Mucosa of rectum (tissue), 2 donors: Measurements from ENCODE around the gene LRP3.
"Not testable (repeated sequence)": the region's sequence is repeated elsewhere in the genome, so short reads cannot be mapped to it uniquely, and the experiment has no call there.

Experiments
- H3K27ac ChIP-seq, 2 donors: one replicate each; pipeline ENCODE4 v1.7.0; 2013; ENCODE audit warnings: inconsistent platforms in 2 of 2, low read depth in 2 of 2, low read length in 2 of 2
- H3K27me3 ChIP-seq, 2 donors: one replicate each; pipeline ENCODE4 v1.7.0; 2013; ENCODE audit warnings: low read length in 2 of 2; ENCODE audit not compliant: control insufficient read depth in 2 of 2, insufficient read depth in 2 of 2
- H3K36me3 ChIP-seq, 2 donors: one replicate each; pipeline ENCODE4 v1.7.0; 2013; ENCODE audit warnings: low read length in 2 of 2; ENCODE audit not compliant: control insufficient read depth in 2 of 2, insufficient read depth in 2 of 2
- H3K4me1 ChIP-seq, 2 donors: one replicate each; pipeline ENCODE4 v1.7.0; 2013; ENCODE audit warnings: low read length in 2 of 2, mild to moderate bottlenecking in 1 of 2; ENCODE audit not compliant: control insufficient read depth in 2 of 2, insufficient read depth in 2 of 2
- H3K4me3 ChIP-seq, 2 donors: one replicate each; pipeline ENCODE4 v1.7.0; 2013; ENCODE audit warnings: low read length in 2 of 2
- H3K9ac ChIP-seq, 2 donors: one replicate each; pipeline ENCODE4 v1.7.0; 2013; ENCODE audit warnings: low read length in 2 of 2, low read depth in 1 of 2, mild to moderate bottlenecking in 1 of 2
- H3K9me3 ChIP-seq, 2 donors: one replicate each; pipeline ENCODE4 v1.7.0; 2013; ENCODE audit warnings: low read length in 2 of 2; ENCODE audit not compliant: control insufficient read depth in 2 of 2
- donor health status: healthy.
- donor health status: Normal muscosa, but diverticular disease.

Gene LRP3

DNA sequence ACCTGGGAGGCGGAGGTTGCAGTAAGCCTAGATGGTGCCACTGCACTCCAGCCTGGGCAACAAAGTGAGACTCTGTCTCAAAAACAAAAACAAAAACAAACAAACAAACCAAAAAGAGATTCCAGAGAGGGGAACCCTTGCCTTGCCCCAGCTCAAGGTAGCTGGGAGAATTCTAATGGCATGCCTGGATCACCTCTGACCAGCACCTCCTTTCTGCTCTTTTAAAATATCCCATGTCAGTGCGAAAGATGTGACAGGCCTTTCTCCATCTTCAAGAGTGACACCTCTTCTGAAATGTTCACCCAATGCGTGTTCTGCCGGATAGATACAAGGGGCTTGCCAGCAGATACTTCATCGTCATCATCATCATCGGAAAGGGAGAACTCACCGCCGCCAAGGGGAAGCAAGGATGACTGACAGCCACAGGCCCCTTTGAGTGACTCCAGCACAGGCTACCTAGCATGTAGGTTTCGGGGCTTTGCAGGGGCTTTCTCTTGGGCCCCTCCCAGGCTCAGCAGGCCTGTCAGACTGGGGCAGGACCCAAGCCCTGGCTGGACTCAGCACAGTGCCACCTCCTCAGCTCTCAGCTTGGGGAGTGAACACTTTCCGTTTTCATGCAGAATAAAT is 18.9 kb upstream of the LRP3 start:
- peak overlapping the region; percentile 85 to 96 for H3K4me3 ChIP-seq
- no peak overlapping the region for H3K9ac ChIP-seq
- no peaks in the 10 kb centered on the region for H3K27me3 ChIP-seq
- peaks cover 14 to 17% of the 10 kb centered on the region in 2 donors for H3K4me1 ChIP-seq
- no peak overlapping the region for H3K27ac ChIP-seq
- H3K9me3 ChIP-seq = no peaks in the 10 kb centered on the region
- no peaks in the 10 kb centered on the region for H3K36me3 ChIP-seq

GRCh38 chr19:33175886-33176669 is 18.1 kb upstream of the LRP3 start:
- Histone ChIP-seq H3K36me3 (no peaks in the 10 kb centered on the region), H3K4me3 (peak overlapping the region; percentile 85 to 96), H3K4me1 (peaks cover 14 to 17% of the 10 kb centered on the region in 2 donors), H3K9me3 (no peaks in the 10 kb centered on the region), H3K27ac (peak overlapping the region; percentile 92 to 95), H3K9ac (peak overlapping the region; percentile 74 to 96), H3K27me3 (no peaks in the 10 kb centered on the region)

DNA sequence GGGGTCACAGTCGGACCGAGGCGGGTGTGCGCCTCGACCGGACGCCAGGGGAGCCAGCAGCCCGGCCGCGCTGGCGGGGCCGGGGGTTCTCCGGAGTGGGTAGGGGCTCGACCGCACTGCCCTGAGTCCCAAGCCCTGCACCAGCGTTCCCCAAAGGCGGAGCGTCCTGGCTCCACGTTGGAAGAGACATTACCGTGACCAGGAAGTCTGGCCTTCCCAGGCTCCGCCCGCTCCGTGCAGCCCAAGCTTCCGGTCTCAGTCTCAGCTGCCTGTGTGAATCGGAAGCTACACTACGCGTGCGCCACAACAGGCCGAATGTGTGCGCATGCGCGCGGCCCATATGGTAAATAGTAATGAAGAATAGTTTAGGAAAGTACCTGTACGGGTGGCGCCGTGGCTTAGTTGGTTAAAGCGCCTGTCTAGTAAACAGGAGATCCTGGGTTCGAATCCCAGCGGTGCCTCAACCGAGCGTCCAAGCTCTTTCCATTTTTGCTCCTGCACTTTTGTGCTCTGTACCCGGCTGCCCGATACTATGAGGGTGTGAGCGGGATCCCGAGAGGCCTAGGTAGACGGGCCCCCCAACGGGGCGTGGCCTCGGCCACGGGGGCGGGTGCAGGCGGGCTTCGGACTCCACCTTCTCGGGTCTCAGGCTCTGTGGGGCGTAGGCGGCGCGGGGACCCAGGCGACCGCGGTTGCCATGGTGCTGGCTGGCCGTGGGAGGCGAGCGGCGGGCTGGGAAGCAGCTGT is 17.3 kb upstream of the LRP3 start:
- no peaks in the 10 kb centered on the region for H3K36me3 ChIP-seq
- H3K9ac ChIP-seq = peak overlapping the region; percentile 74 to 96
- peak overlapping the region; percentile 85 to 96 for H3K4me3 ChIP-seq
- H3K9me3 ChIP-seq = no peaks in the 10 kb centered on the region
- peaks cover 14 to 17% of the 10 kb centered on the region in 2 donors for H3K4me1 ChIP-seq
- no peaks in the 10 kb centered on the region for H3K27me3 ChIP-seq
- H3K27ac ChIP-seq = peak overlapping the region; percentile 92 to 95

GRCh38 chr19:33177417-33177979 is 16.6 kb upstream of the LRP3 start:
- Histone ChIP-seq H3K4me3 (peak overlapping the region; percentile 85 to 96), H3K4me1 (peaks cover 14 to 17% of the 10 kb centered on the region in 2 donors), H3K27me3 (no peaks in the 10 kb centered on the region), H3K9me3 (no peaks in the 10 kb centered on the region), H3K9ac (peak overlapping the region; percentile 35 to 96), H3K27ac (peak overlapping the region; percentile 92 to 95), H3K36me3 (no peaks in the 10 kb centered on the region)

DNA sequence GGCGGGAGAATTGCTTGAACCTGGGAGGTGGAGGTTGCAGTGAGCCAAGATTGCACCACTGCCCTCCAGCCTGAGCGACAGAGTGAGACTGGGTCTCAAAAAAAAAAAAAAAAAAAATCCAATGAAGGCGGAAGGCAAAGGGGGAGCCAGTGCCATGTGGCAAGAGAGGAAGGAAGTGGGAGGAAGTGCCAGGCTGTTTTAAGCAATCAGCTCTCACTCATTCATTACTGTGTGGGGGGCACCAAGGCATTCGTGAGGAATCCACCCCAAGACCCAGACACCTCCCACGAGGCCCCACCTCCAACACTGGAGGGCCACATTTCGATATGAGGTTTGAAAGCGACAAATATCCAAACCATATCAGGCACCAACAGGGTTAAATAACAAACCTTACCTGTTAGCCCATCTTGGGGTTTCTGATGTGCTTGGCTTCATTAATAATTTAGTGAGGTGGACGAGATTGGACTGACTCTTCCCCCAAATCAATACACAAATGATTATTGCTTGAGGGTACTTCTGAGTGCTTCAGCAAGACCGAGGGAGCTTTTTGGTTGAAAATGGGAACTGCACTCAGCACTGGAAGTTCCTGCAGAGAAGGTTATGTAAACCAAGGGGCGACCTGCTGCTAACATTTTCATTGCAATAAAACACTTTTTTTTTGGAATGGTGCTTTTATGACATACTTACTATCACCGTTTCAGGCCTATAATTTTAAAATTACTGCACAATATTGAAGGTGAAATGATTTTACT is 7.5 kb upstream of the LRP3 start:
- Histone ChIP-seq H3K36me3 (no peaks in the 10 kb centered on the region), H3K9me3 (no peaks in the 10 kb centered on the region), H3K4me3 (no peak overlapping the region), H3K27ac (no peak overlapping the region), H3K4me1 (no peaks in the 10 kb centered on the region), H3K9ac (no peak overlapping the region), H3K27me3 (no peaks in the 10 kb centered on the region)

DNA sequence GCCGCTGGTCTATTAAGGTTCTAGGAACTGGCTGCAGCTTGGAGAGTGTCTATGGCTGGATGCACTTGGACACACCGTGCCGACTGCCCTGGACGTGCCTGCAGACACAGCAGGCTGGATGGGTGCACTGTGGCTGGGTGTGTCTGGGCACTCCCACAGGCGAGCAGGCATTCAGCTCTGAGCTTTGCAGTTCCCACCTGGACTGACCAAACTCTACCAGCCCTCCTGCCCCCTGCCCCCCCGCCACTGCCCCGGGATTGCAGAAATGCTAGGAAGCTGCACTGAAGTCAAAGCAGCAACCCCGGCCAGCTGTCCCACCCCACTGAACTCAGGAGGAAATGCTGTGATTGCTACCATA is 7.0 kb upstream of the LRP3 start:
- Histone ChIP-seq H3K27me3 (no peaks in the 10 kb centered on the region), H3K36me3 (no peaks in the 10 kb centered on the region), H3K4me1 (no peaks in the 10 kb centered on the region), H3K9ac (no peak overlapping the region), H3K27ac (no peak overlapping the region), H3K4me3 (no peak overlapping the region), H3K9me3 (no peaks in the 10 kb centered on the region)

- Histone ChIP-seq H3K9ac (no peak overlapping the region), H3K27me3 (peaks cover 6 to 8% of the 10 kb centered on the region in 2 donors), H3K36me3 (no peaks in the 10 kb centered on the region), H3K4me3 (no peak overlapping the region), H3K9me3 (no peaks in the 10 kb centered on the region), H3K27ac (no peak overlapping the region), H3K4me1 (no peaks in the 10 kb centered on the region)
Observed at GRCh38 chr19:33189453-33189852, 4.7 kb upstream of the LRP3 start.

DNA sequence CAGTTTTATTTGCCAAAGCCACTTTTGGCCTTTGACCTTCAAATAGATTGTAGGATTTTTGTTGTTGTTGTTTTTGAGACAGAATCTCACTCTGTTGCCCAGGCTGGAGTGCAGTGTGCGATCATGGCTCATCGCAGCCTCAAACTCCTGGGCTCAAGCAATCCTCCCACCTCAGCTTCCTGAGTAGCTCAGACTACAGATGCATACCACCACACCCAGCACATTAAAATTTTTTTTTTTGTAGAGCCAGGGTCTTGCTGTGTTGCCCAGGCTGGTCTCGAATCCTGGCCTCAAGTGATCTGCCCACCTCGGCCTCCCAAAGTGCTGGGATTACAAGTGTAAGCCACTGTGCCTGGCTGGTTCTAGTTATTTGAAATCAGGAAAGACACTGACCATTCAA is 3.0 kb upstream of the LRP3 start:
- not testable (repeated sequence) for H3K9me3 ChIP-seq, H3K4me3 ChIP-seq, H3K9ac ChIP-seq, H3K27ac ChIP-seq, H3K4me1 ChIP-seq, H3K36me3 ChIP-seq
- H3K27me3 ChIP-seq = peaks cover 6 to 10% of the 10 kb centered on the region in 2 donors

DNA sequence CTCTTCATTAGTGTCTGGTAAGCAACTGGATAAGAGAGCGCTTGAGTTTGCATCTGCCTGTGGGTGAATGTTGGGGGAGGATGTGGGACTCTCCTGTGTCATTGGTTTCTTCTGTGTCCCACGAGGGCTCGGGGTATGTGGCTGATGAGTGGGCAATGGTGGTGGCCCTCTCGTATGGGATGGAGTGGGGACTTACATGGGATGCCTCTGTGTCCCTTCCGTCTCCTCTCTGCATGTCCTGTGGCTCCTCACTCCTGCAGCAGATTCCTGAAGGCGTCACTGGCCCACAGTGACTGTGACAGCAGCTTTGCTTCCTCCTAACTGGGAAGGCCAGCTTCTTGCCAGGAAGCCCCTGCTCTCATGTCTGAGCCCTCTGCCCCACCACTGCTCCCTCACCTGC is 2.6 kb upstream of the LRP3 start:
- Histone ChIP-seq H3K9me3 (no peaks in the 10 kb centered on the region), H3K36me3 (no peaks in the 10 kb centered on the region), H3K27ac (no peak overlapping the region), H3K9ac (no peak overlapping the region), H3K27me3 (peaks cover 6 to 10% of the 10 kb centered on the region in 2 donors), H3K4me3 (no peak overlapping the region), H3K4me1 (peaks cover 4% of the 10 kb centered on the region in 2 donors)
